Lower leg skin (tissue), 3 donors: ENCODE results near the gene LEMD1.

Experiments
- POLR2A ChIP-seq, 2 donors: fragments of 450-650 bp; IDR thresholded peaks; one replicate each; pipeline ENCODE4 v1.6.1; 2016 to 2017; ENCODE audit warnings: antibody characterized with exemption in 2 of 2, mild to moderate bottlenecking in 1 of 2, moderate library complexity in 1 of 2
- TF ChIP-seq, protein P1 (sequence below), 3 donors: fragments of 450-650 bp; IDR thresholded peaks; one replicate each; pipeline ENCODE4 v1.5.1; 2016; ENCODE audit warnings: antibody characterized with exemption in 3 of 3, mild to moderate bottlenecking in 3 of 3, moderate library complexity in 2 of 3

DNA sequence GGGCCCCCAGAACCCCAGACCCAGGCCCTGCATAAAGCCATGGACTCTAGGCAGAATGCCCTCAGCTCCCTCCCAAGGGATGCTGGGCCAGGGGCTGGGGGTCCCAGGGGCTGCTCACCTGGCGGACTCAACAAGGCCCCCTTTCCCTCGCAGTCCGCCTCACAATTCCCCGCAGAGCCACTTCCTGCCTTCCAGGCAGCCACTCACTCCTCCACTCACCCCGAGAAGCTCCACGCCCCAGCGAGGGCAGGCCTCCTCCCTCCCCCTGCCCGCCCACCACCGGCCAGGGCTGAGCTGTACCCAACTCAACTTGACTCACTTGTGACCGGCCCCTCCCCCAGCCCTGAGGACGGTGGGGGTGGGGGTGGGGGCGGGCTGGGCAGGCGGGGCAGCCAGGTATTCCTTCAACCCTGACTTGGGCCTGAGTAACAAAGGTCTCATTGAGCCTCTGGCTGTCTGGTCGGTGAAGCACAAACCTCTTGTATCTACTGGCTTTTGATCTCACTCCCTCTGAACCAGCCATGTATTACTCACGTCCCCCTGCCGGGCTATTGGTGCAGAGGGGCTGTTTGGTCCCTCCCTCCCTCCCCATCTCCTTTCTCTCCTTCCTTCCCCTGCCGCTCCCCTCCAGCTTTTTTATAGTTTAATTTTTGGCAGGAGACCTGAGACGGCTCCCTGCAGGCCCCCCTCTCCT is 28.0 kb upstream of the LEMD1 start:
- TF ChIP-seq, protein P1, sequence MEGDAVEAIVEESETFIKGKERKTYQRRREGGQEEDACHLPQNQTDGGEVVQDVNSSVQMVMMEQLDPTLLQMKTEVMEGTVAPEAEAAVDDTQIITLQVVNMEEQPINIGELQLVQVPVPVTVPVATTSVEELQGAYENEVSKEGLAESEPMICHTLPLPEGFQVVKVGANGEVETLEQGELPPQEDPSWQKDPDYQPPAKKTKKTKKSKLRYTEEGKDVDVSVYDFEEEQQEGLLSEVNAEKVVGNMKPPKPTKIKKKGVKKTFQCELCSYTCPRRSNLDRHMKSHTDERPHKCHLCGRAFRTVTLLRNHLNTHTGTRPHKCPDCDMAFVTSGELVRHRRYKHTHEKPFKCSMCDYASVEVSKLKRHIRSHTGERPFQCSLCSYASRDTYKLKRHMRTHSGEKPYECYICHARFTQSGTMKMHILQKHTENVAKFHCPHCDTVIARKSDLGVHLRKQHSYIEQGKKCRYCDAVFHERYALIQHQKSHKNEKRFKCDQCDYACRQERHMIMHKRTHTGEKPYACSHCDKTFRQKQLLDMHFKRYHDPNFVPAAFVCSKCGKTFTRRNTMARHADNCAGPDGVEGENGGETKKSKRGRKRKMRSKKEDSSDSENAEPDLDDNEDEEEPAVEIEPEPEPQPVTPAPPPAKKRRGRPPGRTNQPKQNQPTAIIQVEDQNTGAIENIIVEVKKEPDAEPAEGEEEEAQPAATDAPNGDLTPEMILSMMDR (IDR thresholded peaks at IDR 0.05) = no peak
- no peak for TF ChIP-seq POLR2A (IDR thresholded peaks at IDR 0.05)
